Measurements from ENCODE around the gene FPR2.
"Not testable (repeated sequence)": the region's sequence is repeated elsewhere in the genome, so short reads cannot be mapped to it uniquely, and the experiment has no call there.

The FPR2 gene

GRCh38 chr19:51805396-51805795 lies 44.4 kb downstream of the FPR2 start:
- not testable (repeated sequence) for DNase-seq (ENCODE audit: low read depth)

DNA sequence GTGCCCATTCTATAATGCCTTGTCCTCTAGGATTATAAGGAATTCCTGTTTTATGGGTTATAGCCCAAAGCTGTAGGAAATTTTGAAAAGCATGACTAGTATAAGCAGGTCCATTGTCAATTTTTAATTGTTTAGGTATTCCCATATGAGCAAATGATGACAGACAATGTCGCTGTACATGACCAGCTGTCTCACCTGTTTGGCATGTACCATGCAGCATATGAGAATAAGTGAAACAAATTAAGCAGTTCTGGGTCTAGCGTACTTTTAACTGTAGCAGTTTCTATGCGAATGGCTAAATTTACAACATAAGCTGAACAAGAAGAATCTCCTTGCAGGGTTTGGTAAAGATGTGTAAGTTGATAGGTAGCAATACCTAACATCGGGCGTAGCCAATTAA lies 45.6 kb downstream of the FPR2 start:
- not testable (repeated sequence) for DNase-seq (ENCODE audit: low read depth)

- DNase-seq (ENCODE audit: low read depth), result no peak
Measured at GRCh38 chr19:51807111-51807701, 46.2 kb downstream of the FPR2 start.

GRCh38 chr19:51807925-51808324 lies 46.9 kb downstream of the FPR2 start:
- no peak for DNase-seq (ENCODE audit: low read depth)

DNA sequence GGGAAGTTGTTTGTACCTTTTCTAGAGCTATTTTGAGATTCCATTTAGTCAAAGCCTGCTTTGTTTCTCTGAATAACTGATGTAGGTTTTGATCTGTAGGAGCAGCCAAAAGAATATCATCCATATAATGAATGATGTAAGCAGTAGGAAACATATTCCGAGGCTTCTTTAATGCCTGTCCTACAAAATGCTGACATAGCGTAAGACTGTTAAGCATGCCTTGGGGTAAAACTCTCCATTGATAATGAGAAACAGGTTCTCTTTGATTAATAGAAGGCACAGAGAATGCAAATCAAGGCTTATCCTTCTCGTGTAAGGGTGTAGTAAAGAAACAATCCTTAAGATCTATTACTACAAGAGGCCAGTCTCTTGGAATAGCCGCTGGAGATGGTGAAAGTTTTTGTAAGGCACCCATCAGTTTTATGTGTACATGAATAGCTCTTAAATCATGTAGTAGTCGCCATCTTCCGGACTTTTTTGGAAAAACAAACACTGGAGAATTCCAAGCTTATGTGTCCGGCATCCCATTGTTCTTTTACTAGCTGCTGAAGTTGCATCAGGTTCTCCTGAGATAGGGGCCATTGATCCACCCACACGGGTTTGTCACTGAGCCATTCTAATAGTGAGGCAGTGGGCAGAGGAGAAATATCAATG lies 47.5 kb downstream of the FPR2 start:
- DNase-seq (ENCODE audit: low read depth), result no peak

GRCh38 chr19:51809787-51810186 lies 48.8 kb downstream of the FPR2 start:
- DNase-seq (ENCODE audit: low read depth), result no peak

- DNase-seq (ENCODE audit: low read depth), result no peak
Measured at GRCh38 chr19:51810223-51810622, 49.2 kb downstream of the FPR2 start.

DNA sequence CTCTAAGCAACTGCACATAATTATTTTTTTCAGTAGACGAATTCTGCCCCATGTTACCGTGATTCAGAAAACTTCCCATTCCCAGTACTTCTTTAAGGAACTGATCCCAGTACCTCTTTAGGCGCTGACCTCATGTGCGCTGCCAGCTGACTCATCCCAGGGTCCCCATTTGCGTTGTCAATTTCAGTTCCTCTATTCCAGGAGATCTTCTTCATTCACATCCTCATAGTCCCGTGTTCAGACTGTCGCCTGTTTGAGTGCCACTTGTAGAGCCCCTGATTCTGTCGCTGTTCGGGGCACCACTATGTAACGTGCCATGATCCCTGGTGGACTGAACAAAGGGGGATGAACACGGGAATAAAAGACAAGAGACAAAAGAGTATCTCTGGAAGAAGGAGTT lies 50.4 kb downstream of the FPR2 start:
- no peak for DNase-seq (ENCODE audit: low read depth)

DNA sequence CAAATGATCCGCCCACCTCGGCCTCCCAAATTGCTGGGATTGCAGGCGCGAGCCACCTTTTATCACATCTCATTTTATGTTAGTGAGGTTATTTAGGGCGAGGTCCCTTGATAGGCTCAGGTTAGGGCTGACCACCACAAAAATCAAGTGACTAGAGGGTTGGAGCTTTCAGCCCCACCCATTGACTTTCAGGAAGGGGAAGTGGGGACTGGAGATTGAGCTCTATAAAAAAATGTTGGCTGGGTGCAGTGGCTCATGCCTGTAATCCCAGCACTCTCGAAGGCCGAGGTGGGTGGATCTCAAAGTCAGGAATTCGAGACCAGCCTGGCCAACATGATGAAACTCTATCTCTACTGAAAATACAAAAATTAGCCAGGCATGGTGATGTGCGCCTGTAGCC lies 54.1 kb downstream of the FPR2 start:
- no peak for DNase-seq (ENCODE audit: low read depth)

GRCh38 chr19:51816711-51817110 lies 55.7 kb downstream of the FPR2 start:
- no peak for DNase-seq (ENCODE audit: low read depth)

DNA sequence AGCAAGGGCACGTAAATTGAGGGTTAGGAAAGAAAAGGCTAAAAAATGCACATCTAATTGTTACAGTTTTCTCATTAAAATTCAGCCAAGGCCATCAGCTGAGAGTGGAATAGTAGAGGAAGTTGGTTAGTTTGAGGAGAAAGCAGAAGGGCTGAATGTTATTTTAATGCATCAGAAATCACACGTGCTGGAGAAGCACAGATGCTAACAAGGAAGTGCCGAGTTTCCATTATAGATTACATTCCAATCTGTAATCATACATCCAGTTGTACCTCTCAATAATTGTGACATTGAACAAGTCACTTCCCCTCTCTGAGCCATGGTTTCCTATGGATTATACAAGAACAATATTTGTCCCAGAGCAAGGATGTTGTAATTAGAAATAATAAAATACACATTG lies 59.0 kb downstream of the FPR2 start:
- no peak for DNase-seq (ENCODE audit: low read depth)

All from GM04503 (cell line).